Measurements from ENCODE around the gene FOLR1. TPM values are rescaled to one million over a fixed set of nuclear protein-coding genes. Genes with fewer than 3 reads are reported as not detected.

FOLR1 gene
- total RNA-seq, 6 experiments from 2014 or later, result 0.20 to 0.48 (median 0.38) TPM; not detected in 2

GRCh38 chr11:72242141-72242540, 50.2 kb downstream of the FOLR1 start:
- peaks cover 35% of the 10 kb centered on the region for H3K4me1 Mint-ChIP-seq (ENCODE audit: low read depth)
- peaks cover 9% of the 10 kb centered on the region; the same call in 1 of the 2 replicates for H3K36me3 Mint-ChIP-seq (ENCODE audit: low read depth)
- no peaks in the 10 kb centered on the region for H3K9me3 Mint-ChIP-seq
- H3K27me3 Mint-ChIP-seq (ENCODE audit: insufficient read depth), result peaks cover 39% of the 10 kb centered on the region
- no peak for DNase-seq
- no peak overlapping the region for H3K27ac Mint-ChIP-seq
- no peak overlapping the region for H3K4me3 Mint-ChIP-seq
- no peak for TF ChIP-seq CTCF (IDR thresholded peaks at IDR 0.05)

GRCh38 chr11:72243173-72244059, 51.5 kb downstream of the FOLR1 start:
- Mint-ChIP-seq H3K4me3 (no peak overlapping the region), H3K9me3 (no peaks in the 10 kb centered on the region), H3K27me3 (ENCODE audit: insufficient read depth) (peaks cover 39% of the 10 kb centered on the region), H3K27ac (no peak overlapping the region), H3K4me1 (ENCODE audit: low read depth) (peaks cover 32% of the 10 kb centered on the region), H3K36me3 (ENCODE audit: low read depth) (peaks cover 6% of the 10 kb centered on the region; the same call in 1 of the 2 replicates)
- no peak for DNase-seq
- TF ChIP-seq CTCF (IDR thresholded peaks at IDR 0.05), result no peak

GRCh38 chr11:72244060-72244360, 52.1 kb downstream of the FOLR1 start, which contains the start of gene PHOX2A:
TSS of gene PHOX2A (minus strand) at chr11:72244176. CDS start at chr11:72244004, 172 bp downstream.
- TF ChIP-seq CTCF (IDR thresholded peaks at IDR 0.05), result no peak
- DNase-seq, result no peak
- peaks cover 34% of the 10 kb centered on the region for H3K27me3 Mint-ChIP-seq (ENCODE audit: insufficient read depth)
- no peak within 1 kb of the TSS for H3K27ac Mint-ChIP-seq
- peaks cover 5% of the 10 kb centered on the region; the same call in 1 of the 2 replicates for H3K36me3 Mint-ChIP-seq (ENCODE audit: low read depth)
- H3K9me3 Mint-ChIP-seq, result no peaks in the 10 kb centered on the region
- peaks cover 26% of the 10 kb centered on the region for H3K4me1 Mint-ChIP-seq (ENCODE audit: low read depth)
- H3K4me3 Mint-ChIP-seq, result no peak within 1 kb of the TSS

- Mint-ChIP-seq H3K36me3 (ENCODE audit: low read depth) (peaks cover 5% of the 10 kb centered on the region; the same call in 1 of the 2 replicates), H3K4me3 (no peak overlapping the region), H3K9me3 (no peaks in the 10 kb centered on the region), H3K27ac (no peak overlapping the region), H3K4me1 (ENCODE audit: low read depth) (peaks cover 20% of the 10 kb centered on the region), H3K27me3 (ENCODE audit: insufficient read depth) (peaks cover 30% of the 10 kb centered on the region)
- no peak for TF ChIP-seq CTCF (IDR thresholded peaks at IDR 0.05)
- no peak for DNase-seq
These were observed 52.7 kb downstream of the FOLR1 start for GRCh38 chr11:72244361-72245262.

GRCh38 chr11:72245263-72245816, 53.4 kb downstream of the FOLR1 start:
- peaks cover 31% of the 10 kb centered on the region for H3K27me3 Mint-ChIP-seq (ENCODE audit: insufficient read depth)
- no peak overlapping the region for H3K4me3 Mint-ChIP-seq
- no peak overlapping the region for H3K27ac Mint-ChIP-seq
- no peaks in the 10 kb centered on the region for H3K9me3 Mint-ChIP-seq
- H3K4me1 Mint-ChIP-seq (ENCODE audit: low read depth), result peaks cover 16% of the 10 kb centered on the region
- no peak for DNase-seq
- peaks cover 5% of the 10 kb centered on the region; the same call in 1 of the 2 replicates for H3K36me3 Mint-ChIP-seq (ENCODE audit: low read depth)
- no peak for TF ChIP-seq CTCF (IDR thresholded peaks at IDR 0.05)

All from HFFc6 (cell line).